ENCODE results near the gene ORAI2. TPM values are rescaled to one million over a fixed set of nuclear protein-coding genes. Genes with fewer than 3 reads are reported as not detected.

ORAI2 gene
- total RNA-seq (2012; rRNA removed) (52.0 and 52.2 TPM in 2 replicates), polyA plus RNA-seq (2012; rRNA removed) (58.3 and 73.5 TPM in 2 replicates), Bru-seq, nascent RNA (percentile 59 among the genes with signal in this experiment), BruChase-seq, experiment 1, labeled RNA remaining after a 6-hour chase (percentile 81 among the genes with signal in this experiment), BruChase-seq, experiment 2, labeled RNA remaining after a 2-hour chase (percentile 71 among the genes with signal in this experiment)
- polyA plus RNA-seq (2012; cell fraction: cytosol; rRNA removed), result 49.7 and 66.1 TPM in 2 replicates
- polyA plus RNA-seq (2012; cell fraction: nucleus; rRNA removed; ENCODE audit: low replicate concordance), result 8.9 and 24.5 TPM in 2 replicates
- long read RNA-seq, full-length matches to known transcripts, result 93 of 122 reads
- long read RNA-seq, partial matches to known transcripts, result 3 of 122 reads
- long read RNA-seq, other reads (novel, unspliced or antisense), result 26 of 122 reads

GRCh38 chr7:102433219-102434038 lies at the start of gene ORAI2:
Gene ORAI2, plus strand, starts transcription at chr7:102433575. Its CDS starts 5,382 bp downstream, at chr7:102438957.
- intact Hi-C loops (cut with micrococcal nuclease) (no loop called here), in situ Hi-C loops (cut with MboI; ENCODE audit: low sequenced_read_pairs) (no loop called here), dilution Hi-C loops (cut with HindIII; ENCODE audit: low sequenced_read_pairs, unreplicated experiment) (no loop called here)
- peaks cover 6% of the 10 kb centered on the region for H3K9me1 ChIP-seq (ENCODE audit: insufficient read depth, low read length)
- H3K18ac ChIP-seq (ENCODE audit: low read depth, low read length), result peak within 1 kb of the TSS; percentile 88
- H3K79me1 ChIP-seq (ENCODE audit: low read depth in 1 of 2, low read length in 2 of 2), result peaks cover 6 to 30% of the 10 kb centered on the region in 2 experiments; a peak in 3 of 4 replicates
- H3K23ac ChIP-seq (ENCODE audit: low read depth, low read length), result peak within 1 kb of the TSS; percentile 52
- H3K27ac ChIP-seq (ENCODE audit: insufficient read depth, low read length), result peak within 1 kb of the TSS; percentile 64
- H3K9me3 ChIP-seq (ENCODE audit: control insufficient read depth, insufficient read depth, low read length), result no peaks in the 10 kb centered on the region
- peak within 1 kb of the TSS; percentile 80 for H3K4me2 ChIP-seq (ENCODE audit: low read depth, low read length)
- H3K56ac ChIP-seq (ENCODE audit: extremely low read depth, insufficient read depth, low read length), result peak within 1 kb of the TSS; percentile 54; the same call in 1 of the 2 replicates
- H2BK20ac ChIP-seq (ENCODE audit: low read depth, low read length), result 0 out of 2 replicates have a peak within 1 kb of the TSS, but pooled peaks have one; percentile 14
- H2BK120ac ChIP-seq (ENCODE audit: low read depth, low read length), result peak within 1 kb of the TSS; percentile 61; the same call in 1 of the 2 replicates
- peak within 1 kb of the TSS; percentile 87 for H3K4ac ChIP-seq (ENCODE audit: low read depth, low read length)
- H3K4me3 ChIP-seq (ENCODE audit: insufficient read depth, low read depth, low read length), result peak within 1 kb of the TSS; percentile 85
- DNase-seq, result peak; percentile 59
- ChIA-PET CTCF (no interaction called here), POLR2A (ENCODE audit: unreplicated experiment) (no interaction called here)
- peak within 1 kb of the TSS; percentile 92 for H2AK9ac ChIP-seq (replicated peaks; ENCODE audit: low read depth, low read length, poor library complexity)
- no peaks in the 10 kb centered on the region for H4K20me1 ChIP-seq (ENCODE audit: insufficient read depth, low read length)
- BruUV-seq (replicated peaks), result no TSS peak
- ATAC-seq (ENCODE audit: low read depth), result peak; percentile 85
- peak within 1 kb of the TSS; percentile 60 for H2BK5ac ChIP-seq (ENCODE audit: low read depth, low read length, poor library complexity, severe bottlenecking)
- H2AK5ac ChIP-seq (ENCODE audit: low read depth, low read length), result peak within 1 kb of the TSS; percentile 83
- peak within 1 kb of the TSS; percentile 96 for H2AFZ ChIP-seq (replicated peaks; ENCODE audit: low read length, poor library complexity)
- H3K36me3 ChIP-seq (ENCODE audit: control insufficient read depth, insufficient read depth, low read length), result peaks cover 3% of the 10 kb centered on the region; the same call in 1 of the 2 replicates
- peak within 1 kb of the TSS; percentile 92 for H4K5ac ChIP-seq (ENCODE audit: low read depth, low read length)
- H4K91ac ChIP-seq (ENCODE audit: insufficient read depth, low read depth, low read length), result peak within 1 kb of the TSS; percentile 49
- peaks cover 4% of the 10 kb centered on the region; the same call in 1 of the 2 replicates for H3K4me1 ChIP-seq (ENCODE audit: control insufficient read depth, insufficient read depth, low read length)
- H3K9ac ChIP-seq (ENCODE audit: low read depth, low read length), result peak within 1 kb of the TSS; percentile 73
- H3K27me3 ChIP-seq (ENCODE audit: control insufficient read depth, insufficient read depth, low read length), result no peaks in the 10 kb centered on the region
- TF ChIP-seq MAZ (IDR thresholded peaks at IDR 0.05; ENCODE audit: borderline replicate concordance, low read depth, low read length) (peak; percentile 89), POLR2A (IDR thresholded peaks at IDR 0.05; ENCODE audit: low read depth, low read length) (peak; percentile 53), FOS (IDR thresholded peaks at IDR 0.05; ENCODE audit: low read depth, low read length) (no peak), BHLHE40 (IDR thresholded peaks at IDR 0.05; ENCODE audit: low read depth, low read length) (peak; percentile 70), USF2 (IDR thresholded peaks at IDR 0.05; ENCODE audit: low read depth, low read length) (peak; percentile 95), CEBPB (IDR thresholded peaks at IDR 0.05; ENCODE audit: low read depth, low read length) (no peak)
- no peak within 1 kb of the TSS; the same call in 2 of the 3 replicates for H2BK15ac ChIP-seq (ENCODE audit: low read depth, low read length)
- H4K8ac ChIP-seq (ENCODE audit: low read depth in 2 of 2, low read length in 2 of 2), result peak within 1 kb of the TSS; percentile 81 to 93; a peak in 3 of 4 replicates
- H3K14ac ChIP-seq (replicated peaks; ENCODE audit: low read depth, low read length), result peak within 1 kb of the TSS; percentile 61
- 0% methylated on average over 20 of the region's 90 CpGs; no CpG with 5 or more reads in 1 of the 2 experiments for WGBS, 2 experiments (ENCODE audit: extremely low coverage in 2 of 2, insufficient read length in 1 of 2)

All from IMR-90 (cell line).